ENCODE measurements around the gene LCTL. TPM values are rescaled to one million over a fixed set of nuclear protein-coding genes. Genes with fewer than 3 reads are reported as not detected.
A peak's percentile ranks its signal among the peaks of the same experiment; 100 is the strongest.

LCTL gene, protein sequence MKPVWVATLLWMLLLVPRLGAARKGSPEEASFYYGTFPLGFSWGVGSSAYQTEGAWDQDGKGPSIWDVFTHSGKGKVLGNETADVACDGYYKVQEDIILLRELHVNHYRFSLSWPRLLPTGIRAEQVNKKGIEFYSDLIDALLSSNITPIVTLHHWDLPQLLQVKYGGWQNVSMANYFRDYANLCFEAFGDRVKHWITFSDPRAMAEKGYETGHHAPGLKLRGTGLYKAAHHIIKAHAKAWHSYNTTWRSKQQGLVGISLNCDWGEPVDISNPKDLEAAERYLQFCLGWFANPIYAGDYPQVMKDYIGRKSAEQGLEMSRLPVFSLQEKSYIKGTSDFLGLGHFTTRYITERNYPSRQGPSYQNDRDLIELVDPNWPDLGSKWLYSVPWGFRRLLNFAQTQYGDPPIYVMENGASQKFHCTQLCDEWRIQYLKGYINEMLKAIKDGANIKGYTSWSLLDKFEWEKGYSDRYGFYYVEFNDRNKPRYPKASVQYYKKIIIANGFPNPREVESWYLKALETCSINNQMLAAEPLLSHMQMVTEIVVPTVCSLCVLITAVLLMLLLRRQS
- total RNA-seq (2014; rRNA removed; shearing (Covaris generic)) = 1.8 and 2.1 TPM in 2 replicates

DNA sequence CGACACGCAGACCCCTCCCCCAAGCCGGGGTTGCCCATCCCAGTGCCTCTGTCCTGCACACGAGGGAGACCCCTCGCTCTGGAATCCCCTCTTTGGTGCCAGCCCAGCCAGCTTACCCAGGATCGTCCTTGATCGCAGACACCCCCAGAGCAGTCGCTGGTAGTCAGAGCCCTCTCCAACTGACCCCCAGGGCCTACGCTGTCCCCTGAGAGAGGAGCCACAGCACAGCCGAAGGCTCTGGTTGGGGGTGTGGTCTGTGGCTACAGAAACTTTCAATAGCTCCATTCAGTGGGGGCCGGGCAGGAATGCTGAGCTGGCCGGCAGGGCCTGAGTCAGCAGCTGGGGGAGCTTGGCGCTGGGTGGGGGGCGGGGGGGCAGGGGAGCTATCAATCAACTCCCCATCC is at the start of gene LCTL:
LCTL (minus strand) TSS at position 258 of the 404 bp plus-strand sequence. CDS start 633 bp downstream, outside the sequence.
- peak; percentile 57 for DNase-seq (ENCODE audit: low spot score)

DNA sequence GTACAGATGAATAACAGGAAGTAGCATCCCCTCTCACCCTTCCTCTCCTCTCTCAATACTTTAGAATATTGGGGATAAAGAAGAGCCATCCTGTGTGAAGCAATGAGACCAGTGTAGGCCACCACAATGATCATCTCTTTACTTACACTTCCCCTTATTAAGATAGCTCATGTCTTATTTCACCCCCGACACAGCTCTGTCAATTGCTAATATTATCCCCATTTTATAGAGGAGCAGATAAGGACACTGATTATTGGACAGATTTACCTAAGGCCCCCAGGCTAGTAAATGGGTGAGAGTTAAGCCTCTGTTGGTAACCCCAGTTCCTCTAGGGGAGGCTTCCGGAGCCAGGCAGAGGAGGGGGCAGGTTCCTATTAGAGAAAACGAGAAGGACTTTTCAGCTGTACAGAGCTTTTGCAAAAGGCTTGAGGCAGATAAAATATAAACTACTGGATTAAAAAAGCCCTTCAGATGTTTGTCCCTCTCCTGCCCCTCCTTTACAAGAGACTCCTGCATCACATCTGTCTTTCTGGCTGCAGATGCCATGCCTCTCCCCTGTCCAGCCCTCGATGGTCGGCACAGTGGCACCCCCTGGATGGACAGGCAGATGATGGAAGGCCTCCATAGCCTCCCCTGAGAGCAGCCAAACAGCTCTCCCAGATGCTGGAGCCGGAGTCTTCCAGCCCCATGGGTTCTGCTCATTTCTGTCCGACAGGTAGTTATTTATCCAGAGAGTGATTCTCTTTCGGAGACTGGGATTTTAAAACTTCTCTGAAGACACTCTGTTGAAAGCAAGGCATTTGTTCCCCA is 49.4 kb upstream of the LCTL start:
- no peak for DNase-seq (ENCODE audit: low spot score)

GRCh38 chr15:66614456-66614855 is 48.7 kb upstream of the LCTL start:
- no peak for DNase-seq (ENCODE audit: low spot score)

GRCh38 chr15:66613743-66614142 is 47.9 kb upstream of the LCTL start:
- DNase-seq (ENCODE audit: low spot score) = no peak

- DNase-seq (ENCODE audit: low spot score) = no peak
Measured at GRCh38 chr15:66611257-66612053, 45.7 kb upstream of the LCTL start.

GRCh38 chr15:66609876-66610275 is 44.1 kb upstream of the LCTL start:
- no peak for DNase-seq (ENCODE audit: low spot score)

DNA sequence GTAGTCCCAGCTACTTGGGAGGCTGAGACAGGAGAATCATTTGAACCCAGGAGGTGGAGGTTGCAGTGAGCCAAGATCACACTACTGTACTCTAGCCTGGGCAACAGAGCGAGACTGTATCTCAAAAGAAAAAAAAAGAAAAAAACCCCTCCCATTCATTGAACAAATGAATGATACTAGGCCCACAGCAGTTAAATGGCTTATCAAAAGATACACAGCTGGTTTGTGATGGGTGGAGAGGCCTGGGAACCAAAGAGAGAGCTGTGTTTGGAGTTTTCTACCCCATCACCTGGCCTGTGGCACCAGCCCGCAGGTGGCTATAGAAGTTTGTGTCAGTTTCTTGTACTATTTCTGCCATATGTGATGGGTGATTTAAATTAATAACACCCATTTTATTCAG is 43.1 kb upstream of the LCTL start:
- no peak for DNase-seq (ENCODE audit: low spot score)

DNA sequence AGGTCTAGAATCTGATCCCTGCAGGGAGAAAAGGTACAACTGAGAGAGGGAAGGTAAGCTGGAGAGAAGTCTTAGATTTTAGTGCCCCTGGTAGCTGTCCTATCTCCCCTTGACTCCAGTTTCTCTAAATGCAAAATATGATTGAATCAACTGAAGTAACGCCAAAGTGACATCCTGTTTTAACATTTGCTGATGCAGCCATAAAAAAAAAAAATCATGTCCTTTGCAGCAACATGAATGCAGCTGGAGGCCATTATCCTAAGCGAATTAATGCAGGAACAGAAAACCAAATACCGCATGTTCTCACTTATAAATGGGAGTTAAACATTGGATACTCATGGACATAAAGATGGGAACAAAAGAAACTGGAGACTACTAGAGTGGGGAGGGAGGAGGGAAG is 42.4 kb upstream of the LCTL start:
- DNase-seq (ENCODE audit: low spot score) = no peak

- DNase-seq (ENCODE audit: low spot score) = peak; percentile 60
Measured at GRCh38 chr15:66603301-66604179, 37.7 kb upstream of the LCTL start.

DNA sequence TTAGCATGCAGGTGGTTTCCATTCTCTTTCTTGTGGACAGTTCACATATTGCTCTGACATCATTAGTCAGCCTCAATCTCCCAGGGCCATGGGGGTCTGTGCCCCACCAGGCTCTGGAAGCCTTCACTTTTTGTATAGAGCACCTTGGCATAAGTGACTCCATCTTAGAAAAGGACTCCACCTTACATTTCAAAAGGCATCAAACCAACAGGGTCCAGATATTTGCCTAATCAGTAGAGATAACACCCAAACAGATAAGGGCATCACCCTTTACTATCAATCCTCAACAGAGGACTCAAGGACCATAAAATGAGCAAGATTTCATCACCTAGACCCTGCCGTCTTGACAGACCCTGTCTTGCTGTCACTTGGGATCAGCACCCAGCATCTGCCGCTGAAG is 35.7 kb upstream of the LCTL start:
- no peak for DNase-seq (ENCODE audit: low spot score)

DNA sequence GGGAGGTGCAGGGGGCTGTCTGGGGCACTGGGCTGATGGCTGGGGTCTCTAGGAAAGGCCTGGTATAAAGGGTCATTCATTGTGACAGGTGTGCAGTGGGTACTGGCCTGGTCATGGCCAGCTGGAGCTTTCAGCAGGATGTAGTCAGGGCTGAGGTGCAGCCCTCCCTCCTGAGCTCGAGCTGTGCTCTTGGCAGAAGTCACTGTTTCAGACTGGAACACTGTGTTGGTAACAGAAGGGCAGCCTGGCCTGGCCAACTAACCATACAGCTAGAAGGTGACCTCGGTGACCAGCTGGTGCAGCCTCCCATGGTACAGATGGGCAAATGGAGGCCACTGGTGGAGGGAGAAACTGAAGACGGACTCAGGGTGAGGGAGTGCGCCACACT is 34.4 kb upstream of the LCTL start:
- no peak for DNase-seq (ENCODE audit: low spot score)

GRCh38 chr15:66599536-66600239 is 33.9 kb upstream of the LCTL start:
- no peak for DNase-seq (ENCODE audit: low spot score)

DNA sequence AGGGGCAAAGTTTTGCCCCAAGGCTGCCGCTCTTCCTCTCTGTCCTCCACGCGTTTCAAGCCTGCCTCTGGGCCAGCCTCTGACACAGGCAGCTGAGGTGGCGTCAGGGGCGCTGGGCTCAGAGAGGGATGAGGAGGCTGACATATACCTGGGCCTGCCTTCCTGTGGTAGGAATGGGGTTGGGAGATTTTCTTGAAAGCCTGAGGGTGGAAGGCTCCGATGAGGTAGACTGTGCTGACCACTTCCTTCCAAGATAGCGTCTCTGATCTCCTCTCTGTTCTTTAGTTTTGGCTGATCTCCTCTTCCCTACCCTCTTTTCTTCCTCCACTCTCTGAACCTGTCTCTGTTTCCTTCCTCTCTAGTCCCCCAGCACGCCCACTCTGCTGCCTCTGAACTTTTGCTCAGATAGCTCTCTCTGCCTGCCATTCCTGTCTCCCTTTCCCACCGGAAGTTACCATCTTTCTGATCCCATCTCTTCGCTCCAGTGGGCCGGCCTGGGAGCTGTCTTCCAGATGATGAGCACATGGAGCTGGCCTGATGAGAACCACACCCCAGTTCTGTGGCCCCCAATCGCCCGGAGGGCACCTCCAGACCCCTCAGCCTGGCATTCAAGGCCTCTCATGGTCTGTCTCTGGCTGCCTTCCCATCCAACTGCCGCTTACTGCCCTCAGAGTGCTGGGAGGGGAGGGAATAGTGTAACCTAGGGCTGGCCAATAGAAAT is 32.5 kb upstream of the LCTL start:
- DNase-seq (ENCODE audit: low spot score) = no peak

DNA sequence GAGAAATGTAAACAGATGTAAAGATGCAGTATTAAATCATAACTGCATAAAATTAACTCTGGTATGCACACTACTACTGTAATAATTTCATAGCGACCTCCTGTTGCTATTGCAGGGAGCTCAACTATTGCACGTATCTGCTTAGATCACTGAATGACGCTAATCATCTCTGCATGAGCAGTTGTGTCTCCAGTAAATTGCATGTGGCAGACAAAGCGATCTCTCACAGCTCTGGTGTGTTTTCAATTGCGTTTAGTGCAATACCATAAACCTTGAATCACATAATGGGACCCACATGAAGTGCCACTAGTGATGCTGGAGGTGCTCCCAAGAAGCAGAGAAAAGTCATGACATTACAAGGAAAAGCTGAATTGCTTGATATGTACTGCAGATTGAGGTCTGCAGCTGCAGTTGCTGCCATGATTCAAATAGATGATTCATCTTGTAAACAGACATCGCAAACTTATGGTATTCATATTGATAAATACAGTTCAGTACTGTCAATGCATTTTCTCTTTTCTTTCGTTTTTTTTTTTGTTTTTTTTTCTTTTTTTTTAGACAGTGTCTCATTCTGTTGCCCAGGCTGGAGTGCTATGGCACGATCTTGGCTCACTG is 30.2 kb upstream of the LCTL start:
- DNase-seq (ENCODE audit: low spot score) = no peak

DNA sequence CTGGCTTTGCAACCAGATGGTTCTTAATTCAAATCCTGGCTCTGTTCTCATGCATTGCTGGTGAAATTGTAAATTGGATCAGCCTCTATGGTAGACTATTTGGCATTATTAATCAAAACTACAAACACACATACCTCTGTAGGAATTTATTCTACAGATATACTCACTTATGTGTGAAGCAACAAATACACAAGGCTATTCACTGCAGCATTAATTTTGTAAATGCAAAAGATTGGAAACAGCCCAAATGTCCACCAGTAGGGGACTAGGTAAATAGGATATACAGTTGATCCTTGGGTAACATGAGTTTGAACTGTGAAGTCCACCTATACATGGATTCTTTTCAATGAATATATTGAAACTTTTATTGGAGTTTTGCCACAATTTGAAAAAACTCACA is 29.5 kb upstream of the LCTL start:
- no peak for DNase-seq (ENCODE audit: low spot score)

- no peak for DNase-seq (ENCODE audit: low spot score)
Measured at GRCh38 chr15:66594836-66595235, 29.0 kb upstream of the LCTL start.

- DNase-seq (ENCODE audit: low spot score) = no peak
Measured at GRCh38 chr15:66594344-66594743, 28.5 kb upstream of the LCTL start.

DNA sequence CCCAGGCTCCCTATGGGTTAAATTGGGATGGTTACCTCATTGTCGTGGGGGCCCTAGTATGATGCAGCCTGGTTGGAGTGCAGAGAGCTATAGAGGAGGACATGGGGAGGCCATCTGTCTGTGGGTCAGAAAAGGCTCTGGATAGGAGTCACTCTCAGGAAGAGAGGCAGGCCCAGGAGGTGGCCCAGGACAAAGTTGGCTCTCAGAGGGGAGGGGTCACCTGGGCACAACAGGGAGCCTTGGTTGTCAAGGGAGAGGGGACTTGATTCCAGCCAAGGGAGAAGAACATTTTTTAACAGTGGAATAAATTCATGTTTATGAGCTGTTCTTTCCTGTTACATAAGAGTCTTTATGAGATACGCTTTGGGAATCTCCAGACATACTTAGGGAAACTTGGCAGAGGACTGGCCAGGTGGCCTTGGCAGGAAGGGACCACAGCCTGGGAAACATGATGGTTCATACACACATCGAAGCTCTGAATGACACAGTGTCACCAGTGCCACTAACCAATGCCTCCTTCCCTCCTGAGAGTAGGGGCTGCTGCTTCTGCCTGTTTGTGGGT is 27.5 kb upstream of the LCTL start:
- no peak for DNase-seq (ENCODE audit: low spot score)
